Stimulated activated CD4-positive, alpha-beta T cell treated with anti-CD3 and anti-CD28 coated beads, Interleukin-12 subunit alpha, Interleukin-12 subunit beta, amount 100 ng/mL, for 48 hours (primary cell): ENCODE results near the gene TARS3.

Experiments
- DNase-seq, 3 donors: peaks; one replicate each; pipeline ENCODE4 v3.0.0-alpha.2; 2020; ENCODE audit warnings: low read depth in 2 of 3, low spot score in 1 of 3

Gene TARS3

GRCh38 chr15:101608201-101608600 is 116.1 kb downstream of the TARS3 start:
- no peak for DNase-seq

DNA sequence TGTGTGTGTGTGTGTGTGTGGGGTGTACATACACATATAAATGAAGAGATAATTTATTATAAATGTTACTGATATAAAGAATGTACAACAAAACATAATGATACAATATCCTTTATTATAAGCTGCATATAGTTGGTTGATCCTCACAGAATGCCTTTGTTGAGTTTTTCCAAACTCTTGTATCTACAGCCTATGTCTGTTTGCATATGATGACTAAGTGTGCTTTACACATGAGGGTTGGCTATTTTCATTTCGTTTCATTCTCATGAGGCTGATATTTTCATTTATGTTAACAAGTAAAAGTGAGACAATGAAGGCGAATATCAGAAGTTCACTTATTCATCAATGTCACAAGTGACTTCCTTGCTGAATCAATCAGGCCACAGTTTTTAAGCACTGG is 117.2 kb downstream of the TARS3 start:
- no peak for DNase-seq

DNA sequence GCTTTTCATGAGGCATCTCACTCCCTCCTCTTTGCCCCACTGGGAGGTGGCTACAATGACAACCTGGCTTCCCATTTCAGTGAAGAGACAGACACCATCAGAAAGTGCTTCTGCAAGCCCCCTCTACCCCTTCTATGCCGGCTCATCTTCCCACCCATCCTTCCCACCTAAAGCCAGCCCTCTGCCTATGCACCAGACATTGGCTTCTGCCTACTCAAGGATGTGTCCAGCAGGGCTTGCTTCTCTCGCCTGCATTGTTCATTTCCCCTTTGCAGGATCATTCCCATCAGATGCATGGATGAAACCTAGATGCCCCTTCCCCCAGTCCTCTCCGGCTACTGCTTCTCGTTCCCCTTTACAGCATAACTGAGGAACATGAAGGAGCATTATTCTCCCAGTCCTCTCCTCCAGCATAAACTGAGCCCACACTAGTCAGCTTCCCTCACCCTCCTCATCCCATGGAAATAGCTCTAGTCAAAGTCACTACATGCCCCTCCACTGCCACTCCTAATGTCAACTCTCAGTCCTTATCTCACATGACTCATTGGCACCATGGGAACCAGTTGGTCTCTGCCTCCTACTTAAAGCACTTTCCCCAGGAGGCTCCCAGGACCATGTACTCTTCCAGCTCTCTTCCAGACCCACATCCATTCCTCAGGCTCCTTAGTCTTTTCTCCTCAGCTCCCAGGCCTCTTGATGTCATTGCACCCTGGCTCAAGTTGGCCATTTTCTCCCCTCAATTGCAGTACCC is 120.0 kb downstream of the TARS3 start:
- no peak for DNase-seq
